Keratinocyte (primary cell): ENCODE results near the gene HOMER2. TPM values are rescaled to one million over a fixed set of nuclear protein-coding genes. Genes with fewer than 3 reads are reported as not detected.
"Not testable (repeated sequence)": the region's sequence is repeated elsewhere in the genome, so short reads cannot be mapped to it uniquely, and the experiment has no call there.

Experiments
- DNase-seq: peaks from one replicate; pipeline ENCODE4 v3.0.0-alpha.2; 2011; ENCODE audit warnings: low read depth, missing footprints, low spot score
- FAIRE-seq: peaks from 2 replicates; lab custom pipeline; 2011; peaks lifted over from hg19 to GRCh38; lab: Jason Lieb, UNC
- H2AFZ ChIP-seq: 2 replicates; pipeline ENCODE4 v1.6.0; 2012; ENCODE audit warnings: low read length, control low read depth, inconsistent platforms; ENCODE audit not compliant: control insufficient read depth
- H3K27ac ChIP-seq: 2 replicates; pipeline ENCODE4 v1.5.1; 2011; ENCODE audit warnings: low read length; ENCODE audit not compliant: control insufficient read depth, insufficient read depth
- H3K27me3 ChIP-seq: 3 replicates; pipeline ENCODE4 v1.6.0; 2011; ENCODE audit warnings: low read length; ENCODE audit not compliant: control insufficient read depth, insufficient read depth; ENCODE audit errors: extremely low read depth
- H3K36me3 ChIP-seq, 2 experiments: 2 replicates in 1 of 2; 3 replicates in 1 of 2; pipeline ENCODE4 v1.5.1; 2011; ENCODE audit warnings: low read length in 2 of 2, mild to moderate bottlenecking in 1 of 2; ENCODE audit not compliant: control insufficient read depth in 2 of 2, insufficient read depth in 2 of 2; ENCODE audit errors: extremely low read depth in 1 of 2
- H3K4me1 ChIP-seq: 3 replicates; pipeline ENCODE4 v1.5.1; 2011; ENCODE audit warnings: low read length; ENCODE audit not compliant: control insufficient read depth, insufficient read depth; ENCODE audit errors: extremely low read depth
- H3K4me2 ChIP-seq: 3 replicates; pipeline ENCODE4 v1.6.0; 2011; ENCODE audit warnings: low read depth, low read length; ENCODE audit not compliant: control insufficient read depth, insufficient read depth; ENCODE audit errors: extremely low read depth
- H3K4me3 ChIP-seq, 3 experiments: fragments of 200-600 bp in 1 of 3; sonication (generic) in 1 of 3; 2 replicates in 2 of 3; 3 replicates in 1 of 3; pipeline ENCODE4 v1.5.1; 2011 to 2016; ENCODE audit warnings: low read length in 3 of 3, mild to moderate bottlenecking in 3 of 3, control low read depth in 2 of 3, inconsistent platforms in 1 of 3, low read depth in 1 of 3, mixed read lengths in 1 of 3, mixed run types in 1 of 3, moderate library complexity in 1 of 3; ENCODE audit not compliant: control insufficient read depth in 2 of 3, insufficient read depth in 2 of 3; ENCODE audit errors: extremely low read depth in 1 of 3
- H3K79me2 ChIP-seq: 2 replicates; pipeline ENCODE4 v1.6.0; 2012; ENCODE audit warnings: low read length; ENCODE audit not compliant: control insufficient read depth, insufficient read depth
- H3K9ac ChIP-seq: 3 replicates; pipeline ENCODE4 v1.6.0; 2011; ENCODE audit warnings: low read length; ENCODE audit not compliant: control insufficient read depth, insufficient read depth; ENCODE audit errors: extremely low read depth
- H3K9me1 ChIP-seq: 3 replicates; pipeline ENCODE4 v1.6.0; 2011; ENCODE audit warnings: low read length; ENCODE audit not compliant: control insufficient read depth, insufficient read depth; ENCODE audit errors: extremely low read depth
- H3K9me3 ChIP-seq: 2 replicates; pipeline ENCODE4 v1.5.1; 2012; ENCODE audit warnings: low read depth, low read length; ENCODE audit not compliant: control insufficient read depth
- H4K20me1 ChIP-seq: 3 replicates; pipeline ENCODE4 v1.6.0; 2011; ENCODE audit warnings: low read length; ENCODE audit not compliant: control insufficient read depth, insufficient read depth; ENCODE audit errors: extremely low read depth
- dilution Hi-C: fragments of 300-500 bp; cut with MboI; formaldehyde crosslinking; loops from one replicate; pipeline ENCODE4 v1.7.0; 2020; ENCODE audit warnings: low sequenced_read_pairs; ENCODE audit not compliant: extremely low pct_ligation_motif_present
- polyA plus RNA-seq, 5 experiments: library from polyadenylated mRNA; depleted of rRNA in 3 of 5; stranded (reverse) in 3 of 5; stranded (forward) in 1 of 5; unstranded in 1 of 5; fragments of >200 nt; gene quantifications; 1 replicate in 1 of 5; 2 replicates in 3 of 5; 3 replicates in 1 of 5; pipeline versions ENCODE4 v1.2.1 to v1.2.3, GENCODE V29; 2011 to 2012; ENCODE audit warnings: missing spikeins in 2 of 5, low read depth in 1 of 5, low replicate concordance in 1 of 5
- TF ChIP-seq, protein P1 (sequence below), 3 experiments: IDR thresholded peaks in 1 of 3; conservative IDR thresholded peaks in 1 of 3; optimal IDR thresholded peaks in 1 of 3; 2 replicates in 2 of 3; 3 replicates in 1 of 3; pipeline versions ENCODE3 to v1.5.1; 2011; ENCODE audit warnings: low read length in 3 of 3, mild to moderate bottlenecking in 3 of 3, moderate library complexity in 2 of 3, control low read depth in 1 of 3, inconsistent platforms in 1 of 3; ENCODE audit not compliant: insufficient read depth in 2 of 3; ENCODE audit errors: extremely low read depth in 1 of 3

Gene HOMER2
- polyA plus RNA-seq, 1 donor (not counting 4 experiments of a cell fraction or from before 2014, with no cell fraction given): 12.4 TPM

DNA sequence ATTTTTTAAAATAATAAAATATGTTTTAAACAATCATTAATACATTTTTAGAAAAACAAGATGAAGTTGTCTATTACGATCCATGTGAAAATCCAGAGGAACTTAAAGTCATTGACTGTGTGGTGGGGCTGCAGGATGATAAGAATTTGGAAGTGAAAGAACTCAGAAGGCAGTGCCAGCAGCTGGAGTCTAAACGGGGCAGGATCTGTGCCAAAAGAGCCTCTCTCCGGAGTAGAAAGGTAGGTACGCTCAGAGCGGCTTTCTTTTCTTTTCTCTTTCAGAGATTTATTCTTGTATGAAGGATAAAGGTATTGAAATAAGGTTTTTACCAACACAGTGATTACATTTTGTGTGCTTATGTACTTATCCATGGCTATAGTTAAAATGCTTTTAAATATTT is 129.5 kb downstream of the HOMER2 start:
- DNase-seq (no peak), FAIRE-seq (no peak)
- Histone ChIP-seq H3K27ac (no peak overlapping the region), H3K4me3 (no peak overlapping the region), H4K20me1 (no peaks in the 10 kb centered on the region), H3K4me2 (no peak overlapping the region), H3K9ac (no peak overlapping the region), H2AFZ (no peak overlapping the region), H3K79me2 (peaks cover 3% of the 10 kb centered on the region), H3K36me3 (peaks cover 11 to 24% of the 10 kb centered on the region in 2 experiments), H3K9me1 (no peaks in the 10 kb centered on the region), H3K27me3 (no peaks in the 10 kb centered on the region), H3K9me3 (no peaks in the 10 kb centered on the region), H3K4me1 (no peaks in the 10 kb centered on the region)
- TF ChIP-seq, protein P1, sequence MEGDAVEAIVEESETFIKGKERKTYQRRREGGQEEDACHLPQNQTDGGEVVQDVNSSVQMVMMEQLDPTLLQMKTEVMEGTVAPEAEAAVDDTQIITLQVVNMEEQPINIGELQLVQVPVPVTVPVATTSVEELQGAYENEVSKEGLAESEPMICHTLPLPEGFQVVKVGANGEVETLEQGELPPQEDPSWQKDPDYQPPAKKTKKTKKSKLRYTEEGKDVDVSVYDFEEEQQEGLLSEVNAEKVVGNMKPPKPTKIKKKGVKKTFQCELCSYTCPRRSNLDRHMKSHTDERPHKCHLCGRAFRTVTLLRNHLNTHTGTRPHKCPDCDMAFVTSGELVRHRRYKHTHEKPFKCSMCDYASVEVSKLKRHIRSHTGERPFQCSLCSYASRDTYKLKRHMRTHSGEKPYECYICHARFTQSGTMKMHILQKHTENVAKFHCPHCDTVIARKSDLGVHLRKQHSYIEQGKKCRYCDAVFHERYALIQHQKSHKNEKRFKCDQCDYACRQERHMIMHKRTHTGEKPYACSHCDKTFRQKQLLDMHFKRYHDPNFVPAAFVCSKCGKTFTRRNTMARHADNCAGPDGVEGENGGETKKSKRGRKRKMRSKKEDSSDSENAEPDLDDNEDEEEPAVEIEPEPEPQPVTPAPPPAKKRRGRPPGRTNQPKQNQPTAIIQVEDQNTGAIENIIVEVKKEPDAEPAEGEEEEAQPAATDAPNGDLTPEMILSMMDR (optimal IDR thresholded peaks at IDR 0.05 in 1 of 3, IDR thresholded peaks at IDR 0.05 in 1 of 3, conservative IDR thresholded peaks at IDR 0.05 in 1 of 3; ENCODE audit: extremely low read depth in 1 of 3, insufficient read depth in 2 of 3, low read length in 3 of 3): no peak
- dilution Hi-C loops: no loop called here

- peaks cover 12 to 20% of the 10 kb centered on the region in 2 experiments for H3K36me3 ChIP-seq
- H4K20me1 ChIP-seq, DNase-seq, H3K9me3 ChIP-seq, H3K27me3 ChIP-seq, H3K4me2 ChIP-seq, H2AFZ ChIP-seq, H3K79me2 ChIP-seq, FAIRE-seq, H3K4me3 ChIP-seq, dilution Hi-C loops, H3K9ac ChIP-seq, H3K27ac ChIP-seq, H3K9me1 ChIP-seq, H3K4me1 ChIP-seq: not testable (repeated sequence)
Observed at GRCh38 chr15:82821851-82822250, 130.7 kb downstream of the HOMER2 start.

DNA sequence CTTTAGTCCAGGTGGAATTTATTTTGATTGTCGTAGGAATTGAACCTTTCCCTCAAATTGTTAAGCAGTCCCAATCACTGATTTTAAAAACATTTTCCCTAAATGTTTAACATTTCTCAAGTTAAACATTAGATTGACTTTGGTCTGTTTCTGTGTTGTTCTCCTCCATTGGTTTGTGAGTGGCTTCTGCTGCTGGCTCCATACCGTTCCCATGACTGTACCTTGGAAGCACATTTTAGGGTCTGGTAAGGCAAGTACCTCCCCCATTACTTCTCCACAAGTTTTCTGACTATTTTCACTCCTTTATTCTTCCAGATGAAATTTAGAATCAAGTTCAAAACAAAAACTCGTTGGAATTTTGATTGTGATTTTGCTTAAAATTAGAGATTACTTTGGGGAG is 131.1 kb downstream of the HOMER2 start:
- H3K9me1 ChIP-seq, H3K79me2 ChIP-seq, H2AFZ ChIP-seq, H3K27ac ChIP-seq, H3K9ac ChIP-seq, H3K9me3 ChIP-seq, H3K4me2 ChIP-seq, dilution Hi-C loops, FAIRE-seq, H3K4me3 ChIP-seq, H4K20me1 ChIP-seq, H3K27me3 ChIP-seq, DNase-seq, H3K4me1 ChIP-seq: not testable (repeated sequence)
- H3K36me3 ChIP-seq: peaks cover 11 to 20% of the 10 kb centered on the region in 2 experiments
